ENCODE results near the gene VWA1. TPM values are rescaled to one million over a fixed set of nuclear protein-coding genes. Genes with fewer than 3 reads are reported as not detected.

Gene VWA1
- total RNA-seq, 1 experiment from 2014 or later, result 35.5 TPM

DNA sequence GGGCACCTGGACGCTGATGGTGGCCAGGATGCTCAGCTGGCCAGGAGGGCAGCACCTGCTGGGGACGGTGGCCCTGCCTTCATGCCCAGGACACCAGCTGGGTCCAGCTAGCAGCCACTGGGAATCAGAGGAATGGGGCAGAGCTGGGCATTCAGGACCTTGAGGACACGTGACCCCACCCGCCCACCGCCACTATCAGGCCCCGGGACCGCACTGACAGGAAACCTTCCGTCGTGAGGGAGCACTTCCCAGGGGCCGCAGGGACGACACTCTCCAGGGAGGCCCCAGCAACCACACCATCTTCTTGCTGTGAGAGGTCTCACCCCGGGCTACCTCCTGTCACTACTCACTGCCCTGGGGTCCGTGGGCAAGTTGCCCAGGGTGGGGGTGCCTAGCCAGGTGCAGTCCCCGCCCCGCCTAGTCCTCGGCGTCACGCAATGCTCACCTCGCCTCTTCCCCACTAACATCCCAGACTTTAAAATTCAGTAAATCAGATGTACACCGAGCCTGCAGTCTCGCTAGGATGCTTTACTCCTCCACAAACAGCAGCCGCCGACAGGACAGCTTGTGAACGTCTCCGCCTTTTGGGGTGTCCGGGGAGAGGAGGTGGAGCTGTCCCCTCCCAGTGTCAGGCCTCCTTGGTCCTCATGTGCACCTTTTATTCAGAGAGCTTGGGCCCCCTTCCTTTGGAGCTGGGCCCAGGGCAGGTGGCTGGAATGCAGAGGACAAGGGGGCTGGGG, 4.9 kb downstream of the VWA1 start (continued):
- TF ChIP-seq, protein P1, sequence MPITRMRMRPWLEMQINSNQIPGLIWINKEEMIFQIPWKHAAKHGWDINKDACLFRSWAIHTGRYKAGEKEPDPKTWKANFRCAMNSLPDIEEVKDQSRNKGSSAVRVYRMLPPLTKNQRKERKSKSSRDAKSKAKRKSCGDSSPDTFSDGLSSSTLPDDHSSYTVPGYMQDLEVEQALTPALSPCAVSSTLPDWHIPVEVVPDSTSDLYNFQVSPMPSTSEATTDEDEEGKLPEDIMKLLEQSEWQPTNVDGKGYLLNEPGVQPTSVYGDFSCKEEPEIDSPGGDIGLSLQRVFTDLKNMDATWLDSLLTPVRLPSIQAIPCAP (CRISPR knock-in tag; IDR thresholded peaks at IDR 0.05), result no peak

DNA sequence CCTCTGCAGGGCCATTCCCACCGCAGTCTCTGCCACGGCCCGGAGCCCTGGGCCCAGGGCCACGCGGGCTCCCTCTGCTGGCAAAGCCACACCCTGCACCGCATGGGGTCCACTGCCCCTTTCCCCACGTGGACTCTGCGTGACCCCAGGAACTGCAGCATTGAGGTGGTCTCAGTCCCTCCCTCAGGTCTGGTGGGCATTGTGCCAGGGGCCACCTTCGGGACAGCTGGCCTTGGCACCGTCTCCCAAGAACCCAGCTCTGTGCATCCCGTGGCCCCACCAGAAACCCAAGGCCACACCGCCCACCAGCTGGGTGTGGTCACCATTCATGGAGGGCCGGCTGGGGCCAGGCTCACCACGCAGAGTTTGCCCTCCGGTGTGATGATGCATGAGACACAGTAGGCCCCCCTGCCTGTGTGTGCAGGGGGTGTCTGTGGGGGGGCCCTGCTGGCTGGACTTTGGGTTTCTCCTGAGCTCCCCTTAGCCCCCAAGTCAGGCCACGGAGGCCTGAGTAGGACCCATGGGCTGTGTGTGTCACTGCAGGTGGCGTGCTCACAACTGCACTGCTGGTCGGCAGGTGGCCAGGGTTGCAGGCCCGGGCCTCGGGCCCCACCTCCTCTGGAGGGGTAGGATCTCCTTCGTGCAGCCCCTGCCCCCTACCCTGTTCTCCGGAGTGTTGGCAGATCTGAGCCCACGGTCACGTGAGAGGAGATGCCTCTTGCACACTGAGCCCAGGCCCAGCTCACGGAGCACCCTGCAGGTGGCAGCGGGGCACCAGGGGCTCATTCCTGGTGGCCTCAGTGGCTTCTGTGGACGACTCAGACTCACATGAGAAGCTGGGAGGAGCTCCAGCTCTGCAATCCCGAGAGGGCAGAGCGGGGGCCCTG, 5.8 kb downstream of the VWA1 start:
- peak; percentile 75 for ATAC-seq
- no peak overlapping the region for H3K4me3 Mint-ChIP-seq
- H3K36me3 Mint-ChIP-seq, result no peaks in the 10 kb centered on the region
- H3K9me3 Mint-ChIP-seq, result no peaks in the 10 kb centered on the region
- no peak for TF ChIP-seq NR3C1 (CRISPR knock-in tag; conservative IDR thresholded peaks at IDR 0.05; ENCODE audit: low read depth)
- TF ChIP-seq, protein P2, sequence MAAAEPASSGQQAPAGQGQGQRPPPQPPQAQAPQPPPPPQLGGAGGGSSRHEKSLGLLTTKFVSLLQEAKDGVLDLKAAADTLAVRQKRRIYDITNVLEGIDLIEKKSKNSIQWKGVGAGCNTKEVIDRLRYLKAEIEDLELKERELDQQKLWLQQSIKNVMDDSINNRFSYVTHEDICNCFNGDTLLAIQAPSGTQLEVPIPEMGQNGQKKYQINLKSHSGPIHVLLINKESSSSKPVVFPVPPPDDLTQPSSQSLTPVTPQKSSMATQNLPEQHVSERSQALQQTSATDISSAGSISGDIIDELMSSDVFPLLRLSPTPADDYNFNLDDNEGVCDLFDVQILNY (CRISPR knock-in tag; IDR thresholded peaks at IDR 0.05), result peak; percentile 23; the same call in 1 of the 2 replicates
- TF ChIP-seq, protein P3, sequence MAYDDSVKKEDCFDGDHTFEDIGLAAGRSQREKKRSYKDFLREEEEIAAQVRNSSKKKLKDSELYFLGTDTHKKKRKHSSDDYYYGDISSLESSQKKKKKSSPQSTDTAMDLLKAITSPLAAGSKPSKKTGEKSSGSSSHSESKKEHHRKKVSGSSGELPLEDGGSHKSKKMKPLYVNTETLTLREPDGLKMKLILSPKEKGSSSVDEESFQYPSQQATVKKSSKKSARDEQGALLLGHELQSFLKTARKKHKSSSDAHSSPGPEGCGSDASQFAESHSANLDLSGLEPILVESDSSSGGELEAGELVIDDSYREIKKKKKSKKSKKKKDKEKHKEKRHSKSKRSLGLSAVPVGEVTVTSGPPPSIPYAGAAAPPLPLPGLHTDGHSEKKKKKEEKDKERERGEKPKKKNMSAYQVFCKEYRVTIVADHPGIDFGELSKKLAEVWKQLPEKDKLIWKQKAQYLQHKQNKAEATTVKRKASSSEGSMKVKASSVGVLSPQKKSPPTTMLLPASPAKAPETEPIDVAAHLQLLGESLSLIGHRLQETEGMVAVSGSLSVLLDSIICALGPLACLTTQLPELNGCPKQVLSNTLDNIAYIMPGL (CRISPR knock-in tag; IDR thresholded peaks at IDR 0.05), result 0 out of 2 replicates have a peak, but pooled peaks have one; percentile 37
- TF ChIP-seq, protein P4, sequence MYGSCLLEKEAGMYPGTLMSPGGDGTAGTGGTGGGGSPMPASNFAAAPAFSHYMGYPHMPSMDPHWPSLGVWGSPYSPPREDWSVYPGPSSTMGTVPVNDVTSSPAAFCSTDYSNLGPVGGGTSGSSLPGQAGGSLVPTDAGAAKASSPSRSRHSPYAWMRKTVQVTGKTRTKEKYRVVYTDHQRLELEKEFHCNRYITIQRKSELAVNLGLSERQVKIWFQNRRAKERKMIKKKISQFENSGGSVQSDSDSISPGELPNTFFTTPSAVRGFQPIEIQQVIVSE (CRISPR knock-in tag; IDR thresholded peaks at IDR 0.05; ENCODE audit: borderline replicate concordance), result no peak
- TF ChIP-seq, protein P5, sequence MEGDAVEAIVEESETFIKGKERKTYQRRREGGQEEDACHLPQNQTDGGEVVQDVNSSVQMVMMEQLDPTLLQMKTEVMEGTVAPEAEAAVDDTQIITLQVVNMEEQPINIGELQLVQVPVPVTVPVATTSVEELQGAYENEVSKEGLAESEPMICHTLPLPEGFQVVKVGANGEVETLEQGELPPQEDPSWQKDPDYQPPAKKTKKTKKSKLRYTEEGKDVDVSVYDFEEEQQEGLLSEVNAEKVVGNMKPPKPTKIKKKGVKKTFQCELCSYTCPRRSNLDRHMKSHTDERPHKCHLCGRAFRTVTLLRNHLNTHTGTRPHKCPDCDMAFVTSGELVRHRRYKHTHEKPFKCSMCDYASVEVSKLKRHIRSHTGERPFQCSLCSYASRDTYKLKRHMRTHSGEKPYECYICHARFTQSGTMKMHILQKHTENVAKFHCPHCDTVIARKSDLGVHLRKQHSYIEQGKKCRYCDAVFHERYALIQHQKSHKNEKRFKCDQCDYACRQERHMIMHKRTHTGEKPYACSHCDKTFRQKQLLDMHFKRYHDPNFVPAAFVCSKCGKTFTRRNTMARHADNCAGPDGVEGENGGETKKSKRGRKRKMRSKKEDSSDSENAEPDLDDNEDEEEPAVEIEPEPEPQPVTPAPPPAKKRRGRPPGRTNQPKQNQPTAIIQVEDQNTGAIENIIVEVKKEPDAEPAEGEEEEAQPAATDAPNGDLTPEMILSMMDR (IDR thresholded peaks at IDR 0.05), result peak; percentile 75
- TF ChIP-seq IRF2 (CRISPR knock-in tag; IDR thresholded peaks at IDR 0.05; ENCODE audit: borderline replicate concordance, low read depth), result no peak
- no peak for TF ChIP-seq GRHL2 (CRISPR knock-in tag; IDR thresholded peaks at IDR 0.05; ENCODE audit: insufficient replicate concordance, severe bottlenecking)
- TF ChIP-seq, protein P6, sequence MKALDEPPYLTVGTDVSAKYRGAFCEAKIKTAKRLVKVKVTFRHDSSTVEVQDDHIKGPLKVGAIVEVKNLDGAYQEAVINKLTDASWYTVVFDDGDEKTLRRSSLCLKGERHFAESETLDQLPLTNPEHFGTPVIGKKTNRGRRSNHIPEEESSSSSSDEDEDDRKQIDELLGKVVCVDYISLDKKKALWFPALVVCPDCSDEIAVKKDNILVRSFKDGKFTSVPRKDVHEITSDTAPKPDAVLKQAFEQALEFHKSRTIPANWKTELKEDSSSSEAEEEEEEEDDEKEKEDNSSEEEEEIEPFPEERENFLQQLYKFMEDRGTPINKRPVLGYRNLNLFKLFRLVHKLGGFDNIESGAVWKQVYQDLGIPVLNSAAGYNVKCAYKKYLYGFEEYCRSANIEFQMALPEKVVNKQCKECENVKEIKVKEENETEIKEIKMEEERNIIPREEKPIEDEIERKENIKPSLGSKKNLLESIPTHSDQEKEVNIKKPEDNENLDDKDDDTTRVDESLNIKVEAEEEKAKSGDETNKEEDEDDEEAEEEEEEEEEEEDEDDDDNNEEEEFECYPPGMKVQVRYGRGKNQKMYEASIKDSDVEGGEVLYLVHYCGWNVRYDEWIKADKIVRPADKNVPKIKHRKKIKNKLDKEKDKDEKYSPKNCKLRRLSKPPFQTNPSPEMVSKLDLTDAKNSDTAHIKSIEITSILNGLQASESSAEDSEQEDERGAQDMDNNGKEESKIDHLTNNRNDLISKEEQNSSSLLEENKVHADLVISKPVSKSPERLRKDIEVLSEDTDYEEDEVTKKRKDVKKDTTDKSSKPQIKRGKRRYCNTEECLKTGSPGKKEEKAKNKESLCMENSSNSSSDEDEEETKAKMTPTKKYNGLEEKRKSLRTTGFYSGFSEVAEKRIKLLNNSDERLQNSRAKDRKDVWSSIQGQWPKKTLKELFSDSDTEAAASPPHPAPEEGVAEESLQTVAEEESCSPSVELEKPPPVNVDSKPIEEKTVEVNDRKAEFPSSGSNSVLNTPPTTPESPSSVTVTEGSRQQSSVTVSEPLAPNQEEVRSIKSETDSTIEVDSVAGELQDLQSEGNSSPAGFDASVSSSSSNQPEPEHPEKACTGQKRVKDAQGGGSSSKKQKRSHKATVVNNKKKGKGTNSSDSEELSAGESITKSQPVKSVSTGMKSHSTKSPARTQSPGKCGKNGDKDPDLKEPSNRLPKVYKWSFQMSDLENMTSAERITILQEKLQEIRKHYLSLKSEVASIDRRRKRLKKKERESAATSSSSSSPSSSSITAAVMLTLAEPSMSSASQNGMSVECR (CRISPR knock-in tag; IDR thresholded peaks at IDR 0.05; ENCODE audit: borderline replicate concordance), result no peak
- no peak for TF ChIP-seq ATF1 (CRISPR knock-in tag; IDR thresholded peaks at IDR 0.05)
- no peak for TF ChIP-seq FOXJ3 (CRISPR knock-in tag; IDR thresholded peaks at IDR 0.05; ENCODE audit: borderline replicate concordance)
- ChIA-PET POLR2A (interaction anchor here (1.1 kb wide), 1 partner anchor 9 kb away, joined by 5 read pairs; no protein-coding TSS in a partner anchor), CTCF (interaction anchor here (0.7 to 1.9 kb wide), 16 partner anchors 9 to 94 kb away, joined by 3 to 11 read pairs (median 4); partner anchors contain the start of genes CCNL2 and MRPL20)
- no peak overlapping the region for H3K27ac Mint-ChIP-seq
- H3K27me3 Mint-ChIP-seq (ENCODE audit: low read depth), result peaks cover 2% of the 10 kb centered on the region
- peak; percentile 71 for DNase-seq (ENCODE audit: low spot score)
- peaks cover 5% of the 10 kb centered on the region; the same call in 1 of the 2 replicates for H3K4me1 Mint-ChIP-seq
